T-helper 2 cell treated with Interferon-gamma antibody and Interleukin-4, amounts not matched to agents 100 ng/mL and 5 ng/mL, for 36 hours (primary cell): Measurements from ENCODE around the gene CAV1. TPM values are rescaled to one million over a fixed set of nuclear protein-coding genes. Genes with fewer than 3 reads are reported as not detected.

Experiments
- intact Hi-C: fragments of 100-400 bp; cut with micrococcal nuclease; formaldehyde crosslinking; loops from one replicate; pipeline ENCODE4 v1.15.1; 2023
- total RNA-seq: library from RNA; stranded (reverse); gene quantifications from 2 replicates; pipeline ENCODE4 v1.2.3, GENCODE V29; 2022

Gene CAV1
- total RNA-seq, 1 donor from 2014 or later, result not detected

GRCh38 chr7:116554911-116555310, 30.1 kb downstream of the CAV1 start:
- intact Hi-C loops, result no loop called here

DNA sequence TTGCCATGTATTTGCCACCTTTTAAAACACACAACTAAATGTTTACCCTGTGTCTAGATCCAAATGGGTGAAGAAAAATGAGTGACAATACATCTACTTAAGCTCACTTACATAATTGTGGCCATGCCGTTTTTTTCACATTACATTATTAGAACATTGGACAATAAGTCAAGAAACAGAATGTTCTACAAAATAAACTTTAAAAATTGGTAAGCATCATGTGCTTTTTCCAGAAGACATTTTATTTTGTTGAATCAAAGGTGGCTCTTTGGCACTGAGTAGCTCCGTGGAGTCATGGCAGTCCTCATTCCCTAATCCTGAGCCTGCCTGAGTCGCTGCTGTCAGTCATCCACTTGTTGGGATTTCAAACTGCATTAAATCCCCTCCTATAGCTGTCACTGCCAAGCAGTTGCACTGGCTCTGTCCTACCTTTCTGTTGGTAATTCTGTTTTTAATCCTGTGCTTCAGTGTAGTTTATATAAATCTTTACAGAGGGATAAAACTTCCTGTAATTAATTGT, 32.3 kb downstream of the CAV1 start:
- intact Hi-C loops, result no loop called here

GRCh38 chr7:116557901-116558300, 33.1 kb downstream of the CAV1 start:
- intact Hi-C loops, result no loop called here

DNA sequence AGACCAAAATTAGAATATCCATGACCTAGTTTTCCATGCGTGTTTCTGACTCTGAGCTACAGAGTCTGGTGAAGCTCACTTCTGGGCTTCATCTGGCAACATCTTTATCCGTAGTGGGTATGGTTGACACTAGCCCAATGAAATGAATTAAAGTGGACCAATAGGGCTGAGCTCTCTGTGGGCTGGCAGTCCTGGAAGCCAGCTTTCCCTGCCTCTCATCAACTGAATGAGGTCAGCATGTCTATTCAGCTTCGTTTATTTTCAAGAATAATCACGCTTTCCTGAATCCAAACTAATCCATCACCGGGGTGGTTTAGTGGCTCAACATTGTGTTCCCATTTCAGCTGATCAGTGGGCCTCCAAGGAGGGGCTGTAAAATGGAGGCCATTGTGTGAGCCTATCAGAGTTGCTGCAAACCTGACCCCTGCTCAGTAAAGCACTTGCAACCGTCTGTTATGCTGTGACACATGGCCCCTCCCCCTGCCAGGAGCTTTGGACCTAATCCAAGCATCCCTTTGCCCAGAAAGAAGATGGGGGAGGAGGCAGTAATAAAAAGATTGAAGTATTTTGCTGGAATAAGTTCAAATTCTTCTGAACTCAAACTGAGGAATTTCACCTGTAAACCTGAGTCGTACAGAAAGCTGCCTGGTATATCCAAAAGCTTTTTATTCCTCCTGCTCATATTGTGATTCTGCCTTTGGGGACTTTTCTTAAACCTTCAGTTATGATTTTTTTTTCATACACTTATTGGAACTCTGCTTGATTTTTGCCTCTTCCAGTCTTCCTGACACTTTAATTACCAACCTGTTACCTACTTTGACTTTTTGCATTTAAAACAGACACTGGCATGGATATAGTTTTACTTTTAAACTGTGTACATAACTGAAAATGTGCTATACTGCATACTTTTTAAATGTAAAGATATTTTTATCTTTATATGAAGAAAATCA, 35.5 kb downstream of the CAV1 start:
- intact Hi-C loops, result no loop called here

- intact Hi-C loops, result no loop called here
Observed at GRCh38 chr7:116561697-116562483, 37.1 kb downstream of the CAV1 start.

DNA sequence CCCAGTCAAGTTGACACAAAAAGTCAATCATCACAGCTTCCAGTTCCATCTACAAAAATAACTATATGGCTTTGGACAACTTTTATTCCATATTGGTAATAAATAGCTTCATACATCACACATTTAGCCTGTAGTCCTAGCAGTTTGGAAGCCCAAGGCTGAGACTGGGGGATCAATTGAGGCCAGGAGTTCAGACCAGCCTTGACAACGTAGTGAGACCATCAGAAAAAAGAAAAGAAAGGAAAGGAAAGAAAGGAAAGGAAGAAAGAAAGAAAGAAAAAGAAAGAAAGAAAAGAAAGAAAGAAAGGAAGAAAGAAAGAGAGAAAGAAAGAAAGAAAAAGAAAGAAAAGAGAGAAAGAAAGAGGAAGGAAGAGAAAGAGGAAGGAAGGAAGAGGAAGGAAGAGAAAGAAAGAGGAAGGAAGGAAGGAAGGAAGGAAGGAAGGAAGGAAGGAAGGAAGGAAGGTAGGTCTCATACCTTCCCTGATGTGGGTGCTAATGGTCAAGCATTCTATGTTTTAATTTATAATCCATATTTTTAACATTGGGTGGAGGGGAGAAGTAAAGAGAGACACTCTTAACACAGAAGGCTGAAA, 37.8 kb downstream of the CAV1 start:
- intact Hi-C loops, result no loop called here

GRCh38 chr7:116565981-116566380, 41.1 kb downstream of the CAV1 start:
- intact Hi-C loops, result no loop called here

- intact Hi-C loops, result no loop called here
Observed at GRCh38 chr7:116566666-116567065, 41.8 kb downstream of the CAV1 start.

DNA sequence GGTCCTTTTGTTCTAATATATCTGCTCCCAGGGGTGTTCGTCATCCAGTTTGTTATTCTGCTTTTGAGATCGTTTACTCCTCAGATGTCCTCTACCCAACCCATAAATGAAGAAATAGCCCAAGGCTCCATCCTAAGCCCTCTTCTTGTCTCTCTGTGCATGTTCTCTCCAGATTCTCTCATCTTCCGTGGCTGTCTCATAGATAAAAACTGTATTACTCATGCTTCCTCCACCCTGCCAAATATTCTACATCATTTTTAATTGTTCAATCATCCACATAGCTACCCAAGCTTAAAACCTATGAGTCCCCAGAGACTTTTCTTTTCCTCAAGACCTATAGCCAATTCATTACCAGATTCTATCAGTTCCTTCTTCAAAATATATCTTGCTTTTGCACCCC, 44.9 kb downstream of the CAV1 start:
- intact Hi-C loops, result no loop called here

- intact Hi-C loops, result no loop called here
Observed at GRCh38 chr7:116570306-116570705, 45.5 kb downstream of the CAV1 start.

DNA sequence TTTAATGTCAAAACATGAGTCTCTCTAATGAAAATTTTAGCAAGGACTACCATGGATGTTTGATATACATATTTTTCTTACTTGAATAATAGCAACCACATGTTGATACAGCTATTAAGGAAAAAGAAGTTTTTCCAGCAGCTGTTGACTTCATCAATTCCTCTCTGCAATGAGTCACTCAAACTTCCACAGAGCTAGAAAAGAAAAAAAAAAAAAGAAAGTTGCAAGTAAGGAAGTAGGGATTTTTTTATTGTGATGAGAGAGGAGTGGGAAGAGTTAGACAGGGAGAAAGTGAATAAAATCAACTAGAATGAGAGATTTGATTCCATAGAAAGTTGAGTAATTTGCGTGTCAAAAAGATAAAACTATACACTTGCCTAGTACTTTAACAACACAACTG, 46.2 kb downstream of the CAV1 start:
- intact Hi-C loops, result no loop called here

GRCh38 chr7:116571552-116571951, 46.7 kb downstream of the CAV1 start:
- intact Hi-C loops, result no loop called here

GRCh38 chr7:116572036-116572435, 47.2 kb downstream of the CAV1 start:
- intact Hi-C loops, result no loop called here

DNA sequence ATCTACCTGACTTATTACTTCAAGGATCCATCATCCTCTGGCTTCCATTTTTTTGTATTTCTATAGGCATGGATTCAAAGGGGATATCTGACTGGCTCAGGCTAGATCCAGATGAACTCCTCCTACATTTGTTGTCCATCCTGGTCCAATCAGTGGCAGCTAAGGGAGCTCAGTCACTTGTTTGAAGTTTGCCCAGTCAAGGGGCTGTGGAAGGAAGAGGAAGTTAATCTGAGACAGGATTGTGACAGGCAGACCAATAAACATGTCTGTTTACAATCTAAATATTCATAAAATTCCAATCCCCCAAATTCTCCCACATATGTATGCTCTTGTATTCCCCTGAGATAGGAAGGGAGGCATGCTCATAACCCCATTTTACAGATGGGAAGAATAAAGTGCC, 48.7 kb downstream of the CAV1 start:
- intact Hi-C loops, result no loop called here

GRCh38 chr7:116574025-116574822, 49.4 kb downstream of the CAV1 start:
- intact Hi-C loops, result no loop called here

GRCh38 chr7:116575853-116576252, 51.0 kb downstream of the CAV1 start:
- intact Hi-C loops, result no loop called here

DNA sequence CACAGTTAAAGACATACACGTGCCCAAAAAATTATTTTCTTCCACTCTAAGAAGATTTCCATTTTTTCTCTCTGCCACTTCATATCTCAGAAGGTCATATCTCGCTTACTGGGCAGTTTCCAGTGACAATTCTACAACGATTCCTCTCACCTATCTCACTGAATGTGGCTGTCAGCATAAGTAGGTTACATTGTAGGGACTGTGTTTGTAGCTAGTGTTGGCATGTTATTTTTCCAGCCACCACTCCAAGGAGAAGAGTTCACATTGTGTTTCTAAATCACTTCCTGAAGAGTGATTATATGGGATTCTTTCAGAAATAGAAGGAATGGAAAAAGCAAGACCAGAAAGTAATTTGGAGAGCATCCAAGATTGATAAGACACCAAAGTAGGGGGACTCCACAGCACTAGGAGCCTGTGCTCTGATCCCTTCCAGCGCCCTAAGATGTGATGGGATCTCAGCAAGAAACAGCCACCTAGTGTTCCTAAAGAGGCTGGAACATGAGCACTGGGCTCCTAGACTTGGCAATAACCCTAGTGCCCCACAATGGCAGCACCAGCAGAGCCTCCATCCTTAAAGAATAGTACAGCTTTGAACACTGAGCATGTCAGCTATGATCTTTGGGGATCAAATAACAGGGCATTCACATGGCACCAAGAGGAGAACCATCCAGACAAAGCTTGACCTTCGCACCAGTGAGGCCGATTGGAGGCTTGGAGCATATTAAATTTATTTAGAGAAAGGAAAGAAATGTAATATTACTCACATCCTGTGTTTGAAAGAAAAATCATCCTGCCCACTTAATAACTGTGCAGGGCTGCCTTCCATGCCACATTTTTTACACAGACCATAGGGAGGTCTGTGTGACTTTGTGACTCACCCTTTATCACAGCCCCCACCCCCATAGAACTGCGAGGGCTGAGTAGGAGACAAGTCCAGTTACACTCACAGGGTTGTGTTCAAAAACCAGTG, 51.8 kb downstream of the CAV1 start:
- intact Hi-C loops, result no loop called here

DNA sequence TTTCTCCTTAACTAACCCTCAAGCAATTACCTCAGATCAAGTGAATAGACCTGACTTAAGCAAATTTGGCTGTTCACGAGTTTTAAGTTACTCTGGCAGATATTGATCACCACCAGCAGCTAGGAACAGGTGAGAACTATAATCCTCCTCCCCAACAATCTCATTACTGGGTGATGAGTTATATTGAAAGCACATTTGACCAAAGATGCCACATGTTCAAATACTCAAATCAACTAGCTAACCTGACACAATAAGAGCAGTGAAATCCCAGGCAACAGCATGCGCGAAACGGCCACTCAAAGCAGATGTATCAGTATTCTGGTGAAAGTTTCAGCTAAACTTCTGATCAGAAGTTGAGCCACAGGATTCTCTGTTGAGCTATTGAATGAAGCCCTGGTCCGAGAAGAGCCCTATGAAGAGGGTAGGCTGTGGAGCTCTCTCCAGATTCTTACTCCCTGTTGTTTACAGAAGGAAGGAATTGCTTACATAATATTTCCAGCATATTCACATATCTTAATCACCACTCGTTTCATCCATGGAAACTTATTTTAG, 52.6 kb downstream of the CAV1 start:
- intact Hi-C loops, result no loop called here

- intact Hi-C loops, result no loop called here
Observed at GRCh38 chr7:116578526-116578925, 53.7 kb downstream of the CAV1 start.
